ENCODE data around the gene CYP19A1.

CYP19A1 gene

GRCh38 chr15:51359981-51360380 lies 21.6 kb upstream of the CYP19A1 start:
- no peak for DNase-seq (ENCODE audit: low read depth in 2 of 2)

DNA sequence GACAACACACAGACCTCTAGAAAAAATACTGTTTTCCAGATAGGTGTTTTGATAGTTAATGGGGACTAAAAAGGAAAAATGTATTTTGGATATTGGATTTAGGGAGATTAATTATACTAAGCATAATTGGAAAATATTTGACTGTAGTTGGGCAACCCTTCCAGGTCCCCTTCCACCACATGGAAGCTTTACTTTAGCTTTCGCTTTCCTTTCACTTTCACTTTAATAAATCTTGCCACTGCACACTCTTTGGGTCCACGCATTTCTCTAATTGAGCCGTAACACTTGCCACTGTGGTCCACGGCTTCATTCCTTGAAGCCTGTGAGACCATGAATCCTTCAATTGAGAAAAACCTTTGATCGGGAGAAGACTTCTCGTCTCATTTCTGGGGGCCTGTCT lies 18.6 kb upstream of the CYP19A1 start:
- DNase-seq (ENCODE audit: low read depth in 2 of 2) = no peak

GRCh38 chr15:51356147-51356546 lies 17.8 kb upstream of the CYP19A1 start:
- no peak for DNase-seq (ENCODE audit: low read depth in 2 of 2)

DNA sequence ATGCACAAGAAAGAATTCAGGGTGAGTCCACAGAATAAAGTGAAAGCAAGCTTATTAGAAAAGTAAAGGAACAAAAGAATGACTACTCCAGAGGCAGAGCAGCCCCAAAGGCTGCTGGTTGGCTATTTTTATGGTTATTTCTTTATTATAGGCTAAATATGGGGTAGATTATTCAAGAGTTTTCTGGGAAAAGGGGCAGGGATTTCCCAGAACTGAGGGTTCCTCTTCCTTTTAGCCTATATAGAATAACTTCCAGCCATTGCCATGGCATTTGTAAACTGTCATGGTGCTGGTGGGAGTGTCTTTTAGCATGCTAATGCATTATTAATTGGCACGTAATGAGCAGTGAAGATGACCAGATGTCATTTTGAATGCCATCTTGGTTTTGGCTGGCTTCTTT lies 16.7 kb upstream of the CYP19A1 start:
- no peak for DNase-seq (ENCODE audit: low read depth in 2 of 2)

DNA sequence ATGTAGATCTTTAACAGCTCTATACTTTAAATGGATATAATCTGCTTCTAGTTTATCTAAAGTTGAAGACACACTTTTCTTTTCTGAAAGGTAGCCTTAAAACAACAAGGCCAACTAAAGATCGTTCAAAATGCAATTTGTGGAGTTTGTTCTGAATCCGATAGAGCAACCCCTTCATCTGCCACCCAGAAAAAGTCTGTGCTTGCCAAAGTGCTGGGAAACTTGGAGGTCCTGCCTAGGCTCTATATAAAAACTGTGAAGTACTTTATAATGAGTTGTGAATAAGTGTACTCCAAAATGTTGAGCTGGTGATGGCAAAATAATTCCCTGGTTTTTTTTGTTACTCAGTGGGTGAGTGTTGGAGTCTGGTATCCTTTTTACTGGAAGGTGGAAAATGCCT lies 15.6 kb upstream of the CYP19A1 start:
- no peak for DNase-seq (ENCODE audit: low read depth in 2 of 2)

DNA sequence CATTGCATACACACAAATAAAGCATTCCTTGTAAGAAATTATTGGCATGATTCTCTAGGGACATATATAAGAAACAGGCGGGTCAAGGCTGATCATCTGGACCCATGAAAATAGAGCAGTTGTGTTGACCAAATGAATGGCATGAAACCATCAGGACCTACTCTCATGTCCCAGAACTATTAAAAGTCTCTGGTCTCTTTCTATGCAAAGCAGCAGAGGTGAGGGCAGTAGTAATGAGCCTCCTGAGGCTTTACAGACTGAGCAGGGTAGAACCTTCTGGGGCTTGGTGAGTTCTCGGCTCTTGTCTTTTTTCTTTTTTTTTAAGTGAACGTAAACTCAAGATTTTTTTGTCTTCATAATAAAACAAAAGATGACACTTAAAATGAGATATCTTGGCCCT lies 12.3 kb upstream of the CYP19A1 start:
- DNase-seq (ENCODE audit: low read depth in 2 of 2) = no peak

DNA sequence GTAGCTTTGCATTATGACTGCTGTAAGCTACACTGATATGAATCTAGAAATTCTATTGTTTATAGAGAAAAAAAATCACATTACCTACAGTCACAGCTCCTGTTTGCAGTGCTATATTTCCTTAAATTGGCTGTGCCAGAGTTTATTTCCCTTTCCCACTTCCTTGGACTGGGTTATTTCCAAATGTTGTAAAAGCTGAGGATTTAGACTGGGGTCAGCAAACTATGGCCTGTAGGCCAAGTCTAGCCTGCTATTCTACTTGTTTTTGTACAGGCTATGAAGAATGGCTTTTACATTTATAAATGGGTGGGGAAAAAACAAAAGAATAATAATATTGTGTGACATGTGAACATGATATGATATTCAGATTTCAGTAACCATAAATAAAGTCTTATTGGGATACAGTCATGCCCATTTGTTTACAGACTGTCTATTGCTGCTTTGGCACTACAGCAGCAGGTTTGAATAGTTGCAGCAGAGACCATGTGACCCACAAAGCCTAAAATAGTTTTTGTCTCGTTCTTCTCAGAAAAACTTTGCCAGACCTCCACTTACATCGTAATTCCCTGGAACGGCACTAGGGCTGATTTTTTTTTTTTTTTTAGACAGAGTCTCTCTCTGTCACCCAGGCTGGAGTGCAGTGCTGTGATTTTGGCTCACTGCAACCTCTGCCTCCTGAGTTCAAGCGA lies 10.9 kb upstream of the CYP19A1 start:
- no peak for DNase-seq (ENCODE audit: low read depth in 2 of 2)

DNA sequence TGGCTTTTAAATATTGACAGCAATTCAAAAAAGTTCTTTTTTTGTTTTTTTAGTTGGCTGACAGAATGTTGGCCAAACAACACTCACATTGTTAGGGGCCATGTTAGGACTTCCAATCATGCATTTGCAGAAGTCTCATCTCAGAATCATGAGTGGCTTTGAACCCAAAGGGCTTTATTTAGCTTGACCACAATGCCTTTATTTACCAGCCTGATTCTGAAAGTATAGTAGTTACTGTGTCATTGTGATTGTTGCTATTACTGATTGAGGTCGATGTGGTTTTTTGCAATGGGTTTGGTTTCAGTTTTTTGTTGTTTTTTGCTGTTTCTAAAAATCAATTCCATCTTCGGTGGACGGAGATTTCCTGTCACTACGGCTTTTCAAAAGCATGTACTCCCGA lies 10.3 kb upstream of the CYP19A1 start:
- no peak for DNase-seq (ENCODE audit: low read depth in 2 of 2)

DNA sequence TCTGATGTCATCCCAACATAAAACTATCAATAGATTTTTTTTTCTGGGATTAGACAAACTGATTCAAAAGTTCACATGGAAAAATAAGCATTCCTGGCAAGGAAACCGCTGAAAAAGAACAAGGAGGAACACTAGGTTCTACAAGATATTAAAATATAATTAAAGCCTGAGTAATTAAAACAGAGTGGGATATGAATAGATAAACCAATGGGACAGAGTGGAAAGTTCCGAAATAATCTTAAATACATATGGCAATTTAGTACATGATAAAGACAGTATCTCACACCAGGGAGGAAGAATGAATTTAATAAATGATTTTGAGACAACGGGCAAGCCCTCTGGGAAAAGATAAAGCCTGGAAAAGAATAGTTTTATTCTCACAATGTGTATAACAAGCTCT lies 7.7 kb upstream of the CYP19A1 start:
- DNase-seq (ENCODE audit: low read depth in 2 of 2) = no peak

DNA sequence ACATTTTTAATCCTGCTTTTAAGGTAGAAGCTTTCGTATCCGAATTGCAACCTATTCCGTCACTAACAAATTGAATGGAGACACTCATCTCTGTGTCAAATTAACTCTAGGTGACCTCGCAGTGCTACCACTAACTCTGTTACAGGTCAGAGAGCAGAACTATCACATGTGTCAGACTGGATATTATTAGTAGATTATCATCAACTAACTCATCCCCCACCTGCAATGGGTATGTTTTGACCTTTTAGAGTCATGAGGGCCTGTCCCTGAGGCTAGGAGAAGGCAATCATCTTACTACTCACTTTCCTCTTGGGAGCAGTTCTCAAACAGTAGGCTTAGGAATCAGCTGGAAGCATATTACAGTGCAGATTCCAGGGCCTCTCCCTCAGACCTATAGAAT lies 5.1 kb upstream of the CYP19A1 start:
- DNase-seq (ENCODE audit: low read depth in 2 of 2) = no peak

DNA sequence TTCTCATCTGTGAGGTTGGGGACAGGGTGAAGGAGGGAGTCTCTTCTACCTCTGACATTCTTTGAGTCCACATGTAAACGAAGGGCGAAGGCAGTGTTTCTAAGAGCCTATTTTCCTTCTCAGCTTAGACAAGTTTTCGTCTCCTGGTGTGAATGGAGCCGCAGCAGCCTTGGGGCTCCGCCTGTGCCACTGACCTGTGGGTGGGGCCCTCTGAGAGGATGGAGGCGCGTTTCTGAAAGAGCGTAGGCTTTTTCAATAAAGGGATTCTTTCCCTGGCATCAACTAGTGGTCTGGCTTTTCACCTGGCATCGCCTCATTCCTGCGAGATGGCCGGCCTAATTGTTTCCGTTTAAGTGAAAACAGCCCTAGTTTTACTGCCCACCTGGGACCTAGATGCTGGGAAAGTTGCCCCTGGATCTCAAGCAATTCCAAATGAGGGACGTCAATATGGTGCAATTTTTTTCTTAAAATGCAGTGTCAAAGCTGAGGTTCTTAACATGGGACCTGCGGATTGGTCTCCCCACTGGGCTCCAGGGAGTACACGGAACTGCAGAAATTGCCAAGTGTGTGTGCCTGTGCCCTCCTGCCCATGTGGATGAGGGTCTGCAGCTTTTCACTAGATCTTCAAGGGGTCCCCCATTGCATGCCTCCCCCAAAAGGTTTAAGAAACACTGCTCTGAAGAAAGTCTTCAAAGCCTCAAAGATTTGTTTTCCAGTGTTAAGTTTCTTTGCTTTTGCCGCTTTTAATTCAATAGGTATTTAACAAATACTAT lies 4.0 kb upstream of the CYP19A1 start:
- DNase-seq (ENCODE audit: low read depth in 2 of 2) = no peak

DNA sequence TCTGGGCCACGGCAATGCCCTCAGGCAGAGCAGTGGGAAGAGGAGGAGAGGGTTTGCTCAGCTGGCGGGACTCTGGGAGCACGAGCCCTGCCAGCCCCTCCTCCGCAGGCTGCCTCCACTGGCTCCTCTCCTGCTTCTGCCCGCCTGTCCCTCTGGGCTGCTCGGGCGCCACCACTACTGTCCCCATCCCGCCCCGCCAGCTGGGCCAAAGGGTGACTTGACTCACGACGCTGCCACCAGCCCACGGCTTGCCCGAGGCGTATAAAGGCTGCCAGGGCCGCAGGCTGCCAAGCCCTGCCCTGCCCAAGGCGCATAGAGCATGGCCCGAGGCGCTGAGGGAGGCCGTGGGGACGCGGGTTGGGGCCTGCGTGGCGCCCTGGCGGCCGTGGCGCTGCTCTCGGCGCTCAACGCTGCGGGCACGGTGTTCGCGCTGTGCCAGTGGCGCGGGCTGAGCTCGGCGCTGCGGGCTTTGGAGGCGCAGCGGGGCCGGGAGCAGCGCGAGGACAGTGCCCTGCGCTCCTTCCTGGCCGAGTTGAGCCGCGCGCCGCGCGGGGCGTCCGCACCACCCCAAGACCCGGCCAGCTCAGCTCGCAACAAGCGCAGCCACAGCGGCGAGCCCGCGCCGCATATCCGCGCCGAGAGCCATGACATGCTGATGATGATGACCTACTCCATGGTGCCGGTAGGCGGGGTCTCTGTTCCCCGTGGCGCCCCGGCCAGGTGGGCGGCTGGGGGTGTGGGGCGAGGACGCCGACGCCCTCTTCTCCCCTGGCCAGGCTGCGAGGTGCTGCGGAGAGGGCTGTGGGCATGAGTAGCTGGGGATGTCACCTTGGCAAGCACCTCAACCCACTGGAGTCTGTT lies 3.2 kb upstream of the CYP19A1 start, which contains the start of gene GLDN:
Gene GLDN (plus strand): TSS at position 290 of the 861 bp plus-strand sequence. CDS start 30 bp downstream, at position 320.
- DNase-seq (ENCODE audit: low read depth in 2 of 2) = no peak

DNA sequence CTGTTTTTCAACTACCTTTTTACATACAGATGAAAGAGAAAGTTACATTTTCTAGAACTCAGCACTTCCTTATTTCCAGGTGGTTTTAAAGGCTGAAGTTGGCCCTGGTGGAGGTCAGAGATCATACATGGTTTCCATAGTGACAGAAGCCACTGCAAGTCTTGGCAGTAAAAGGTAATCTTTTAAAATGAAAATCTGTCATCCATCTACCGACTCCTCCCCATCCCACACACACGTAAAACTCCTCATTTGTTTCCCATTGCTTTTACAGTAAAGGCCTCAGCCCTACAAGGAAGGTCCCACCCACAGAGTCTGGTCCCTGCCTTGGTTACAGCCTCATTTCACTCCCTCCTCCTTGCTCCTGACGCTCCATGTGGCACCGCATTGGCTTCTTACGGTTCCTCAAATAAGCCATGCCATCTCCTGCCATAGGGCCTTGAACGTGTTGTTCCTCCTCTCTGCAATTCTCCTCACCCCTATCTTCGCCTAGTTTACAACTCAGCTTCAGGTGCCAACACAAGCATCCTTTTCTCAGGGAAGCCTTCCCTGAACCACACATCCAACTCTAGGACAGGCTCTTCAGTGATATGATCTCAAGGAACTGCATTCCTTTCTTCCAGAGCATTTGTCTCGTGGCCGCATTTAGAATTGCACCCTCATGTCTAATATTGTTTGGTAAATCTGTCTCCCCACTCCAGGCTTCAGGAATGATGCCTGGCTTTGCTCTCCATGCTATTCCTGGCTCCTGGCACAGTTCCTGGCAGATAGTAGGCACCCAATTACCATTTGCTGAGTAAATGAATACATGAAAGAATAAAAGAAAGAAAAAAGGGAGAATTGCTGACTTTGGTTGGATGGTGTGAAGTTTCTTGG lies 2.6 kb downstream of the CYP19A1 start:
- no peak for DNase-seq (ENCODE audit: low read depth in 2 of 2)

- no peak for DNase-seq (ENCODE audit: low read depth in 2 of 2)
These were observed 3.3 kb downstream of the CYP19A1 start for GRCh38 chr15:51335087-51335486.

- DNase-seq (ENCODE audit: low read depth in 2 of 2) = no peak
These were observed 4.4 kb downstream of the CYP19A1 start for GRCh38 chr15:51334011-51334451.

DNA sequence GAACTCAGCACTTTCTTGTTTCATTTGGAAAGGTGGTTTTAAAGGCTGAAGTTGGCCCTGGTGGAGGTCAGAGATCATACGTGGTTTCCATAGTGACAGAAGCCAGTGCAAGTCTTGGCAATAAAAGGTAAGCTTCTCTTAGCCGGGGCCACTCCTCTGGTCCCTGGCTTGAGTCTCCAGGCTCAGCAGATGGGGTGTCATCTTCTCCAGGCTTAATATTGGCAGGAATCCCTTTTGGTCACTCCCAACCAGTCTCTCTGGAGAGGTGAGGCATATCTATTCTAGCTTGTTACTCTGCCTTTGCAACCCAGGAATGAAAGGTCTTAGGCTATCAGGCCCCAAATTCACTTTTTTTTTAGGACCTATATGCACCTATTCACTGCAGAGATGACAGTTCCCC lies 4.8 kb downstream of the CYP19A1 start:
- no peak for DNase-seq (ENCODE audit: low read depth in 2 of 2)

DNA sequence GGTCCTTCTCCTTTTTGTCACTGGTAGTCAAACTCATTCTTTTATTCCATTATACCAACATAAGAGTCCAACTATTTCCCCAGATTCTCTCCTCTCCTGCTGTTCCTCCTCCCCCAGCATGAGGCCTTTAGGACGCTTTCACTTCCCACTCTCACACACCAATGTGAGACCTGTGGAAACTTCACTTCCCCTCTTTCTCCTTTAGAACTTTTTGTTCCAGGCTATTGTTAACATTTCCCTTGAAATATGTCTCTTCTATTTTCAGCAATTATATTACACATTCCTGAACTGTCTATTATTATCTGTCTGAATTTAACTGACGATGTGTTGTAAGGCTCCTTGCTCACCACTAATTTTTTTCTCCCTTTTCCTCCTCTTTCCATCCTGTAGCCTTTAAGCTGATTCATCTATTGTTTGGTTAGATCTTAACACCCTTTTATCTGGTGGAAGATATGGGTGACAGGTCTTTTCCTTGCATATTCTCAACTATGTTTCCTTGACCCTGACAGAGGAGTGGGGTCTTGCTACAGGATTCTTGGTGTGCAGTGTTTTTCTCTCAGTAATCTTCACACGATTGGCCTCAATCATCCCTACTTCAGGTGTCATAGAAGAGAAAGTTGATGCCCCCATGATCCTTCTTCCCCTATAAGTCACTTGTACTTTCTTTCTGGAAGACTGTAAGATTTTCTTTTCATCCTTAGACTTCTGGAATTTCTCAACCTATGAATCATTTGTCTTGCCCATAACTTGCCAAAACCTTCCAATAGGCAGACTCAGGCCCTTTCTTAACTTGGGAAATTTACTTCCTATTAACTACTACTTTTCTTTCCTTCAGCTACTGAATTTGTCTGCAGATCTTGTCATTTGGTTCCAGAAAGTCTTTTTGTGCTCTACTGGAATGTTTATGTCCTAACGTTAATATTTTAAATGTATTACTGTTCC lies 5.9 kb downstream of the CYP19A1 start:
- no peak for DNase-seq (ENCODE audit: low read depth in 2 of 2)

- no peak for DNase-seq (ENCODE audit: low read depth in 2 of 2)
These were observed 7.3 kb downstream of the CYP19A1 start for GRCh38 chr15:51331141-51331540.

- DNase-seq (ENCODE audit: low read depth in 2 of 2) = no peak
These were observed 9.5 kb downstream of the CYP19A1 start for GRCh38 chr15:51328926-51329325.

- no peak for DNase-seq (ENCODE audit: low read depth in 2 of 2)
These were observed 11.3 kb downstream of the CYP19A1 start for GRCh38 chr15:51327081-51327480.
